DOHH2 (cell line): ENCODE measurements around the gene MRPL34.

Experiments
- H3F3A ChIP-seq: fragments of 200-600 bp; sonication (generic), shearing (Covaris generic); 2 replicates; pipeline ENCODE4 v1.6.0; 2016; ENCODE audit warnings: antibody characterized with exemption, mild to moderate bottlenecking; ENCODE audit not compliant: control insufficient read depth, insufficient read depth
- H3K27ac ChIP-seq: fragments of 200-600 bp; sonication (generic); 2 replicates; pipeline ENCODE4 v1.5.1; 2014; ENCODE audit warnings: low read depth, mild to moderate bottlenecking, low read length, moderate library complexity
- H3K27me3 ChIP-seq: fragments of 200-600 bp; sonication (generic); 2 replicates; pipeline ENCODE4 v1.6.1; 2014; ENCODE audit warnings: mild to moderate bottlenecking, low read length, mixed read lengths; ENCODE audit not compliant: control insufficient read depth
- H3K36me3 ChIP-seq: fragments of 200-600 bp; sonication (generic); 2 replicates; pipeline ENCODE4 v1.6.1; 2014; ENCODE audit warnings: mild to moderate bottlenecking, low read length, moderate library complexity, mixed read lengths; ENCODE audit not compliant: control insufficient read depth
- H3K4me1 ChIP-seq: fragments of 200-600 bp; sonication (generic); 2 replicates; pipeline ENCODE4 v1.6.1; 2014; ENCODE audit warnings: mild to moderate bottlenecking, low read length, mixed read lengths; ENCODE audit not compliant: control insufficient read depth
- H3K4me2 ChIP-seq: fragments of 200-600 bp; sonication (generic); 2 replicates; pipeline ENCODE4 v1.6.0; 2014; ENCODE audit warnings: mild to moderate bottlenecking, low read length, moderate library complexity
- H3K4me3 ChIP-seq: fragments of 200-600 bp; sonication (generic); 2 replicates; pipeline ENCODE4 v1.5.1; 2014; ENCODE audit warnings: mild to moderate bottlenecking, low read length, mixed read lengths
- H3K79me2 ChIP-seq: fragments of 200-600 bp; sonication (generic); 2 replicates; pipeline ENCODE4 v1.6.1; 2014; ENCODE audit warnings: mild to moderate bottlenecking, low read length, mixed read lengths; ENCODE audit not compliant: control insufficient read depth
- H3K9me2 ChIP-seq: fragments of 200-600 bp; sonication (generic); replicated peaks from 2 replicates; pipeline ENCODE4 v1.6.1; 2014; ENCODE audit warnings: mild to moderate bottlenecking, low read length, mixed read lengths; ENCODE audit not compliant: control insufficient read depth
- H3K9me3 ChIP-seq: fragments of 200-600 bp; sonication (generic); 2 replicates; pipeline ENCODE4 v1.6.1; 2014; ENCODE audit warnings: antibody characterized with exemption, low read length, mixed read lengths; ENCODE audit not compliant: control insufficient read depth, insufficient read depth
- H4K20me1 ChIP-seq: fragments of 200-600 bp; sonication (generic); 2 replicates; pipeline ENCODE4 v1.6.0; 2014; ENCODE audit warnings: low read depth, mild to moderate bottlenecking, antibody characterized with exemption, low read length, moderate library complexity; ENCODE audit not compliant: control insufficient read depth, insufficient read depth
- CTCF ChIP-seq: fragments of 200-600 bp; sonication (generic); IDR thresholded peaks from one replicate; pipeline ENCODE4 v1.5.1; 2014; ENCODE audit warnings: antibody characterized with exemption, mild to moderate bottlenecking, low read depth, low read length; ENCODE audit not compliant: poor library complexity, severe bottlenecking
- EZH2phosphoT487 ChIP-seq: fragments of 200-600 bp; sonication (generic); IDR thresholded peaks from 2 replicates; pipeline ENCODE4 v1.6.1; 2017; ENCODE audit warnings: borderline replicate concordance, mild to moderate bottlenecking, antibody characterized with exemption, low read length, moderate library complexity, mixed read lengths

The MRPL34 gene

GRCh38 chr19:17341386-17341785 is 35.7 kb downstream of the MRPL34 start:
- TF ChIP-seq CTCF = no peak
- TF ChIP-seq EZH2phosphoT487 = no peak
- Histone ChIP-seq H3K27ac (no peak overlapping the region), H3K9me3 (no peaks in the 10 kb centered on the region), H3K36me3 (peaks cover 44% of the 10 kb centered on the region), H3K4me3 (no peak overlapping the region), H3K4me2 (no peak overlapping the region), H3K79me2 (peaks cover 25% of the 10 kb centered on the region), H3K27me3 (no peaks in the 10 kb centered on the region), H3K4me1 (peaks cover 35% of the 10 kb centered on the region), H4K20me1 (no peaks in the 10 kb centered on the region; the same call in 1 of the 2 replicates), H3K9me2 (no peaks in the 10 kb centered on the region), H3F3A (peaks cover 6% of the 10 kb centered on the region)

GRCh38 chr19:17341845-17342244 is 36.2 kb downstream of the MRPL34 start:
- Histone ChIP-seq H3K9me2 (no peaks in the 10 kb centered on the region), H3K36me3 (peaks cover 41% of the 10 kb centered on the region), H3K27ac (no peak overlapping the region), H3K4me2 (no peak overlapping the region), H3K27me3 (no peaks in the 10 kb centered on the region), H3K79me2 (peaks cover 25% of the 10 kb centered on the region), H4K20me1 (no peaks in the 10 kb centered on the region; the same call in 1 of the 2 replicates), H3K4me3 (no peak overlapping the region), H3K4me1 (peaks cover 40% of the 10 kb centered on the region), H3F3A (peaks cover 7% of the 10 kb centered on the region), H3K9me3 (no peaks in the 10 kb centered on the region)
- no peak for TF ChIP-seq EZH2phosphoT487
- no peak for TF ChIP-seq CTCF

- H4K20me1 ChIP-seq = no peaks in the 10 kb centered on the region; the same call in 1 of the 2 replicates
These were observed 40.5 kb downstream of the MRPL34 start for GRCh38 chr19:17346109-17346671.

More at GRCh38 chr19:17346109-17346671, 40.5 kb downstream of the MRPL34 start:
- TF ChIP-seq CTCF (peak; percentile 92), EZH2phosphoT487 (no peak)
- no peak overlapping the region for H3K4me3 ChIP-seq
- no peaks in the 10 kb centered on the region for H3K9me3 ChIP-seq
- peaks cover 22% of the 10 kb centered on the region for H3K36me3 ChIP-seq
- no peak overlapping the region for H3K27ac ChIP-seq
- H3K9me2 ChIP-seq = no peaks in the 10 kb centered on the region
- H3K4me1 ChIP-seq = peaks cover 53% of the 10 kb centered on the region
- H3K27me3 ChIP-seq = 0 out of 2 replicates have a peak, but pooled peaks cover 3% of the 10 kb centered on the region
- peaks cover 11% of the 10 kb centered on the region for H3F3A ChIP-seq
- H3K4me2 ChIP-seq = peak overlapping the region; percentile 44; the same call in 1 of the 2 replicates
- peaks cover 2% of the 10 kb centered on the region; the same call in 1 of the 2 replicates for H3K79me2 ChIP-seq
